Keratinocyte (primary cell): ENCODE results near the gene F8. TPM values are rescaled to one million over a fixed set of nuclear protein-coding genes. Genes with fewer than 3 reads are reported as not detected.
"Not testable (repeated sequence)": the region's sequence is repeated elsewhere in the genome, so short reads cannot be mapped to it uniquely, and the experiment has no call there.

ENCODE experiments used
- DNase-seq: peaks from one replicate; pipeline ENCODE4 v3.0.0-alpha.2; 2011; ENCODE audit warnings: low read depth, missing footprints, low spot score
- FAIRE-seq: peaks from 2 replicates; lab custom pipeline; 2011; peaks lifted over from hg19 to GRCh38; lab: Jason Lieb, UNC
- H2AFZ ChIP-seq: 2 replicates; pipeline ENCODE4 v1.6.0; 2012; ENCODE audit warnings: low read length, control low read depth, inconsistent platforms; ENCODE audit not compliant: control insufficient read depth
- H3K27ac ChIP-seq: 2 replicates; pipeline ENCODE4 v1.5.1; 2011; ENCODE audit warnings: low read length; ENCODE audit not compliant: control insufficient read depth, insufficient read depth
- H3K27me3 ChIP-seq: 3 replicates; pipeline ENCODE4 v1.6.0; 2011; ENCODE audit warnings: low read length; ENCODE audit not compliant: control insufficient read depth, insufficient read depth; ENCODE audit errors: extremely low read depth
- H3K36me3 ChIP-seq, 2 experiments: 2 replicates in 1 of 2; 3 replicates in 1 of 2; pipeline ENCODE4 v1.5.1; 2011; ENCODE audit warnings: low read length in 2 of 2, mild to moderate bottlenecking in 1 of 2; ENCODE audit not compliant: control insufficient read depth in 2 of 2, insufficient read depth in 2 of 2; ENCODE audit errors: extremely low read depth in 1 of 2
- H3K4me1 ChIP-seq: 3 replicates; pipeline ENCODE4 v1.5.1; 2011; ENCODE audit warnings: low read length; ENCODE audit not compliant: control insufficient read depth, insufficient read depth; ENCODE audit errors: extremely low read depth
- H3K4me2 ChIP-seq: 3 replicates; pipeline ENCODE4 v1.6.0; 2011; ENCODE audit warnings: low read depth, low read length; ENCODE audit not compliant: control insufficient read depth, insufficient read depth; ENCODE audit errors: extremely low read depth
- H3K4me3 ChIP-seq, 3 experiments: fragments of 200-600 bp in 1 of 3; sonication (generic) in 1 of 3; 2 replicates in 2 of 3; 3 replicates in 1 of 3; pipeline ENCODE4 v1.5.1; 2011 to 2016; ENCODE audit warnings: low read length in 3 of 3, mild to moderate bottlenecking in 3 of 3, control low read depth in 2 of 3, inconsistent platforms in 1 of 3, low read depth in 1 of 3, mixed read lengths in 1 of 3, mixed run types in 1 of 3, moderate library complexity in 1 of 3; ENCODE audit not compliant: control insufficient read depth in 2 of 3, insufficient read depth in 2 of 3; ENCODE audit errors: extremely low read depth in 1 of 3
- H3K79me2 ChIP-seq: 2 replicates; pipeline ENCODE4 v1.6.0; 2012; ENCODE audit warnings: low read length; ENCODE audit not compliant: control insufficient read depth, insufficient read depth
- H3K9ac ChIP-seq: 3 replicates; pipeline ENCODE4 v1.6.0; 2011; ENCODE audit warnings: low read length; ENCODE audit not compliant: control insufficient read depth, insufficient read depth; ENCODE audit errors: extremely low read depth
- H3K9me1 ChIP-seq: 3 replicates; pipeline ENCODE4 v1.6.0; 2011; ENCODE audit warnings: low read length; ENCODE audit not compliant: control insufficient read depth, insufficient read depth; ENCODE audit errors: extremely low read depth
- H3K9me3 ChIP-seq: 2 replicates; pipeline ENCODE4 v1.5.1; 2012; ENCODE audit warnings: low read depth, low read length; ENCODE audit not compliant: control insufficient read depth
- H4K20me1 ChIP-seq: 3 replicates; pipeline ENCODE4 v1.6.0; 2011; ENCODE audit warnings: low read length; ENCODE audit not compliant: control insufficient read depth, insufficient read depth; ENCODE audit errors: extremely low read depth
- CTCF ChIP-seq, 3 experiments: IDR thresholded peaks in 1 of 3; conservative IDR thresholded peaks in 1 of 3; optimal IDR thresholded peaks in 1 of 3; 2 replicates in 2 of 3; 3 replicates in 1 of 3; pipeline versions ENCODE3 to v1.5.1; 2011; ENCODE audit warnings: low read length in 3 of 3, mild to moderate bottlenecking in 3 of 3, moderate library complexity in 2 of 3, control low read depth in 1 of 3, inconsistent platforms in 1 of 3; ENCODE audit not compliant: insufficient read depth in 2 of 3; ENCODE audit errors: extremely low read depth in 1 of 3
- EZH2 ChIP-seq: IDR thresholded peaks from one replicate; pipeline ENCODE4 v1.6.1; 2012; ENCODE audit warnings: inconsistent platforms, mild to moderate bottlenecking, low read length, moderate library complexity
- dilution Hi-C: fragments of 300-500 bp; cut with MboI; formaldehyde crosslinking; loops from one replicate; pipeline ENCODE4 v1.7.0; 2020; ENCODE audit warnings: low sequenced_read_pairs; ENCODE audit not compliant: extremely low pct_ligation_motif_present
- polyA plus RNA-seq, 5 experiments: library from polyadenylated mRNA; depleted of rRNA in 3 of 5; stranded (reverse) in 3 of 5; stranded (forward) in 1 of 5; unstranded in 1 of 5; fragments of >200 nt; gene quantifications; 1 replicate in 1 of 5; 2 replicates in 3 of 5; 3 replicates in 1 of 5; pipeline versions ENCODE4 v1.2.1 to v1.2.3, GENCODE V29; 2011 to 2012; ENCODE audit warnings: missing spikeins in 2 of 5, low read depth in 1 of 5, low replicate concordance in 1 of 5

The F8 gene
- polyA plus RNA-seq, 1 donor (not counting 4 experiments of a cell fraction or from before 2014, with no cell fraction given), result 1.3 TPM

DNA sequence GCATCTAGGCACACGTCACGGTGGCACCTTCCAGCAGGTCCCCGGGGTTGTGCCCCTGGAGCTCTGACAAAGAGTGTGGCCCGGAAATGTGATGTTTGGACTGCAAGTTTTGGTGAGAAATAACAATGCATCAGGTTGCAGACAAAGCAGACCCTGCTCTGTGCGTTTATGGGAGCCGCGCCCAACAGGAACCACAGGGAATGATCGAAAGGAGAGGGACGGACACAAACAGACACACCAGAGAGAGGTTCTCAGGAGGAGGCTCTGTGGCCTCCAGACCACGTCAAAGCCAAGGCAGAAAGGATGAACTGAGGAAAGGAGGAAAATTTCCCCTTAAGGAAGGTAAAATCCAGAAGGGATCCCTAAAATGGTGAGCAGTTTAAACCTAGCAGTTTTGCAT lies 16.1 kb downstream of the F8 start:
- dilution Hi-C loops, H3K9me3 ChIP-seq, H3K79me2 ChIP-seq, H3K9me1 ChIP-seq, H4K20me1 ChIP-seq, H3K4me1 ChIP-seq, FAIRE-seq, H3K27me3 ChIP-seq, H3K4me3 ChIP-seq, H3K36me3 ChIP-seq, H2AFZ ChIP-seq, H3K4me2 ChIP-seq, H3K9ac ChIP-seq, DNase-seq, H3K27ac ChIP-seq: not testable (repeated sequence)

DNA sequence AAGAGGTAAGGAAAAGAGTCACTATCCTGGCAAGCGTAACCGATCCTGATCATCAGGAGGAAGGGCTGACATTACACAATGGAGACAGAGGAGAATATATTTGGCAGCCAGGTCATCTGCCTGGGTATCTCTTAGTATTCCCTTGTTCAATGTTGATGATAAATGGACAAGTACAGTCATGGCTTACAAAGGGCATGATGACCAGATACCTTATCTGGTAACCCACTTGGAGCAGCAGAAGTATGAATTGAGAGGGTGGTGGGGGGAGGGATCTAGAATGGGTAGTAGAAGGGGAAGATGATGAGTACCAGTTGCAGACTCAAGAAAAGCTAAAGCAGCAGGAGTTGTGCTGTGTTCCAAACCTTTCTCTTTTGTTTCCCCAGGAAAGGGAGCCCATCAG lies 17.3 kb downstream of the F8 start:
- H3K27ac ChIP-seq, result no peak overlapping the region
- H3K27me3 ChIP-seq, result no peaks in the 10 kb centered on the region
- no peak overlapping the region for H2AFZ ChIP-seq
- no peak overlapping the region for H3K9ac ChIP-seq
- no peaks in the 10 kb centered on the region for H3K36me3 ChIP-seq
- FAIRE-seq (no peak), DNase-seq (no peak)
- H3K4me3 ChIP-seq, result no peak overlapping the region
- H3K4me2 ChIP-seq, result no peak overlapping the region
- H3K9me3 ChIP-seq, result no peaks in the 10 kb centered on the region
- H4K20me1 ChIP-seq, result no peaks in the 10 kb centered on the region
- H3K79me2 ChIP-seq, result no peaks in the 10 kb centered on the region
- TF ChIP-seq EZH2 (no peak), CTCF (optimal IDR thresholded peaks at IDR 0.05 in 1 of 3, IDR thresholded peaks at IDR 0.05 in 1 of 3, conservative IDR thresholded peaks at IDR 0.05 in 1 of 3; ENCODE audit: extremely low read depth in 1 of 3, insufficient read depth in 2 of 3, low read length in 3 of 3) (no peak)
- no peaks in the 10 kb centered on the region for H3K9me1 ChIP-seq
- no peaks in the 10 kb centered on the region for H3K4me1 ChIP-seq
- dilution Hi-C loops, result no loop called here

- DNase-seq, result no peak
- no peak overlapping the region for H3K4me2 ChIP-seq
- no peaks in the 10 kb centered on the region for H3K79me2 ChIP-seq
- H3K9ac ChIP-seq, result no peak overlapping the region
- no peaks in the 10 kb centered on the region for H3K9me1 ChIP-seq
- no peak overlapping the region for H2AFZ ChIP-seq
- H3K4me1 ChIP-seq, result no peaks in the 10 kb centered on the region
- TF ChIP-seq EZH2, result no peak
- TF ChIP-seq CTCF (optimal IDR thresholded peaks at IDR 0.05 in 1 of 3, IDR thresholded peaks at IDR 0.05 in 1 of 3, conservative IDR thresholded peaks at IDR 0.05 in 1 of 3; ENCODE audit: extremely low read depth in 1 of 3, insufficient read depth in 2 of 3, low read length in 3 of 3), result no peak
- H4K20me1 ChIP-seq, result no peaks in the 10 kb centered on the region
- FAIRE-seq, result no peak
- H3K36me3 ChIP-seq, result no peaks in the 10 kb centered on the region
- no peak overlapping the region for H3K4me3 ChIP-seq
- H3K27ac ChIP-seq, result no peak overlapping the region
- no peaks in the 10 kb centered on the region for H3K9me3 ChIP-seq
- no peaks in the 10 kb centered on the region for H3K27me3 ChIP-seq
- dilution Hi-C loops, result no loop called here
These were observed 20.6 kb downstream of the F8 start for GRCh38 chrX:155001873-155002272.
